Stimulated activated naive B cell treated with anti-CD40 and anti-IgM and Interleukin-4, amounts not matched to agents 10 μg/mL and 1 μg/mL and 100 μg/mL, for 72 hours (primary cell): ENCODE results near the gene KRTAP4-12.
A peak's percentile ranks its signal among the peaks of the same experiment; 100 is the strongest.
"Not testable (repeated sequence)": the region's sequence is repeated elsewhere in the genome, so short reads cannot be mapped to it uniquely, and the experiment has no call there.

ENCODE experiments used
- ATAC-seq, 2 donors: fragments of 150-1000 bp; cut with Tn5 transposase; replicated peaks; 2 replicates each; pipeline ENCODE4 v1.10.0; 2021; ENCODE audit warnings: moderate library complexity in 1 of 2
- DNase-seq: peaks from one replicate; pipeline ENCODE4 v3.0.0; 2021
- H3K27ac Mint-ChIP-seq: one replicate; pipeline ENCODE4 v1.8.0; 2022; ENCODE audit warnings: mild to moderate bottlenecking, mixed read lengths
- H3K27me3 Mint-ChIP-seq, 2 donors: one replicate each; pipeline ENCODE4 v1.8.0; 2022; ENCODE audit warnings: mixed read lengths in 2 of 2
- H3K36me3 Mint-ChIP-seq, 2 donors: one replicate each; pipeline ENCODE4 v1.8.0; 2022; ENCODE audit warnings: mixed read lengths in 2 of 2, mild to moderate bottlenecking in 1 of 2
- H3K4me1 Mint-ChIP-seq, 2 donors: one replicate each; pipeline ENCODE4 v1.8.0; 2022; ENCODE audit warnings: mixed read lengths in 2 of 2, mild to moderate bottlenecking in 1 of 2
- H3K4me3 Mint-ChIP-seq, 2 donors: one replicate each; pipeline ENCODE4 v1.8.0; 2022; ENCODE audit warnings: mild to moderate bottlenecking in 2 of 2, mixed read lengths in 2 of 2, moderate library complexity in 1 of 2
- H3K9me3 Mint-ChIP-seq, 2 donors: one replicate each; pipeline ENCODE4 v1.8.0; 2022; ENCODE audit warnings: mixed read lengths in 2 of 2, mild to moderate bottlenecking in 1 of 2

Gene KRTAP4-12

DNA sequence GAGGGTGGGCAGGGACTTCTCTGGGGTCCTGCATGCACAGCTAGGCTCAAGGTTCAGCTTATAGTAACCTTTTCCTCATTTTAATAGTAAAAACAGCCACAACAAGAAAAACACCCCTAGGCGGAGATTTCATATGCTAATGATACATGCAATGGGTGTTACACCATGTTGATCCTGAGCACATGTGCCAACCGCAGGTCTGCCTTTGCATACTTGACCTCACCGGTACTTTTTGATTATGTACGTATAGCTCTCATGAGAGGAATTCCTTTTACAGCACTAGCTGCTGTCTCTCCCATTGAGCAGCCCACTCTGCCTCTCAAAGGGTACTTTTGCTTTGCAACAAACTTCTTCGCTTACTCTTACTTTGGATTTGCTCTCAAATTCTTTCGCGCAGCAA, 27.9 kb downstream of the KRTAP4-12 start:
- Mint-ChIP-seq H3K4me3 (no peak overlapping the region), H3K27ac (no peak overlapping the region), H3K4me1 (peaks cover 9 to 11% of the 10 kb centered on the region in 2 donors), H3K36me3 (peaks cover 0 to 4% of the 10 kb centered on the region in 2 donors), H3K27me3 (peaks cover 6 to 10% of the 10 kb centered on the region in 2 donors), H3K9me3 (peaks cover 0 to 2% of the 10 kb centered on the region in 2 donors)
- DNase-seq (no peak), ATAC-seq (no peak)

DNA sequence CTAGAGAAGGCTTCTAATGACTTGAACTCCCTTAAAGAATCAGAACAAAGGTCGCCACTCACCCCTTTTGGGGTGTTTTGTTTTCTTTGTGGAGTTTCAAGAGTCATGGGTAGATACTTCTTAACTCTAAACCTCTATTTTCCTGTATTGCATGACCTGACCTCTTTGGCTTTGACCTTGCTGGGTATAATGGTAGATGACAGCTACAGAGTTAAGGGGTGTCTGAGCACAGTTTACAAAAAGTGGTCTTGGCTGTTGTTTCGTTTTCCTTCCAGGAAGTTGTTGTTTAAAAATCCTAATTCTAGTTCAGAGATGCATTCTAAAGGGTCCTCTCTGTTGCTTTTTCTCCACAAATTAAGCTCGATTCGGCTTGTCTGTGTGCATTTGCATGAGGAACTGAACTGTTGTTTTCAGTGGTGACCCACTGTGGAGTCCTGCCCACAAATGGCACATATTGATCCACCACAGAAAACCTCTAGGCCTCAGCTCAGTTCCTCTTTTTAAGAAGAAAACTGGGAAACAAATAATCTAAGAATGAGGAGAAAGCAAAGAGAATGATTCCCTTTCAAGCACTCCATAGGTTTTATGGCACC, 35.1 kb downstream of the KRTAP4-12 start:
- not testable (repeated sequence) for H3K4me3 Mint-ChIP-seq, H3K27ac Mint-ChIP-seq, H3K27me3 Mint-ChIP-seq, H3K36me3 Mint-ChIP-seq, DNase-seq, H3K9me3 Mint-ChIP-seq, H3K4me1 Mint-ChIP-seq
- ATAC-seq, result peak; percentile 68 to 82

DNA sequence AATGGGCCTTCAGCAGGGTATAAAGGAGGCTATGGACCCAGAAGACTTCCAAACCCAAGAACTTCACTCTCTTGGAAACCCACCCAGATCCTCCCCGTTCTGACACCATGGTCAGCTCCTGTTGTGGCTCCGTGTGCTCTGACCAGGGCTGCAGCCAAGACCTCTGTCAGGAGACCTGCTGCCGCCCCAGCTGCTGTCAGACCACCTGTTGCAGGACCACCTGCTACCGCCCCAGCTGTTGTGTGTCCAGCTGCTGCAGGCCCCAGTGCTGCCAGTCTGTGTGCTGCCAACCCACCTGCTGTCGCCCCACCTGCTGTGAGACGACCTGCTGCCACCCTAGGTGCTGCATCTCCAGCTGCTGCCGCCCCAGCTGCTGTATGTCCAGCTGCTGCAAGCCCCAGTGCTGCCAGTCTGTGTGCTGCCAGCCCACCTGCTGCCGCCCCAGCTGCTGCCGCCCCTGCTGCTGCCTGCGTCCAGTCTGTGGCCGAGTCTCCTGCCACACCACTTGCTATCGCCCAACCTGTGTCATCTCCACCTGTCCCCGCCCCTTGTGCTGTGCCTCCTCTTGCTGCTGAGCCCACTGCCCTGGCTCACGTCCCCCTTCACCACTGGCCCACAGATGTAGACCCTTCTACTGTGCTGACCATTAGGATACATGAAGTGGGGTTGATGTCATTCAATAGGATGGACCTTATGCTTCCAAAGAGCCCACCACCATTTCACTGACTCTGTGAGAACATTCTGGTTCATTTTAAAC, 39.7 kb downstream of the KRTAP4-12 start, which contains the start of gene KRTAP4-7:
TSS of gene KRTAP4-7 (plus strand) at position 51 of the 757 bp plus-strand sequence. CDS start at position 108, 57 bp downstream.
- not testable (repeated sequence) for H3K27ac Mint-ChIP-seq, DNase-seq, H3K4me1 Mint-ChIP-seq, H3K9me3 Mint-ChIP-seq, H3K4me3 Mint-ChIP-seq, ATAC-seq, H3K36me3 Mint-ChIP-seq
- H3K27me3 Mint-ChIP-seq, result peaks cover 9 to 16% of the 10 kb centered on the region in 2 donors

DNA sequence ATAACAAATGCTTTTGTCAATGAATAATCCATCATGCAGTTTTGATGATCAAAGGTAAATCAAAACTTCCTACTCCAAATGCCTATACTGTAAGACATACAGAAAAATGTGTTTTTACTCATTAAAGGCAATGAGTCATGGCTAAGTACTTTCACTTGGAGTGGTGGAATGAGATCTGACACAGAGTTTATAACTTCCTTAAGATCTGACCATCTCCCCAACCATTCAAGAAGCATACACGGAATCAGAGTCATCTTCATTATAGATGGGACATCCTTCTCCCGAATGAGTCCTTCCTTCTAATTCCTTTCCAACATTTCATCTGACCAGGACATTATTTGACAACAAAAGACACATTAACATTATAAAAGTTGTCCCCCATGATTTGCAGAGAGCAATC, 40.6 kb downstream of the KRTAP4-12 start:
- not testable (repeated sequence) for DNase-seq, H3K36me3 Mint-ChIP-seq, H3K9me3 Mint-ChIP-seq, H3K4me1 Mint-ChIP-seq, H3K27ac Mint-ChIP-seq, ATAC-seq, H3K4me3 Mint-ChIP-seq
- peaks cover 9 to 16% of the 10 kb centered on the region in 2 donors for H3K27me3 Mint-ChIP-seq

DNA sequence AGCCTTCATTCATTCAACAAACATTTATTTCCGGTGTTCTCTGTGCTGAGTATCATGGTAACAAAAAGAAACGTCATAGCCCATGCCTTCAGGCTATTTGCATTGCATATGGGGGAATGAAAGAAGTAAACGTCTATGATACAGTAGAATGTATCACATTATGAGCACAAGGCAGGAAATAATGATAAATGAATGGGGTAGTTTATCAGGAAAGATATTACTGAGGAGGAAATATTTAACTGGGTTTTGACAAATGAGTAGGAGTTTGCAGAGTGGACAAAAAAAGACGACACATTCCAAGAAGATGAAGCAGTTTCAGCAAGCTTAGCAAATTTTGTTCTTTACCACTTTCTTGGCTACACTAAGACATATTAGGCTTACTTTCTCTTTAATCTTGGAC, 41.4 kb downstream of the KRTAP4-12 start:
- Mint-ChIP-seq H3K4me3 (no peak overlapping the region), H3K27ac (no peak overlapping the region), H3K4me1 (no peaks in the 10 kb centered on the region), H3K9me3 (no peaks in the 10 kb centered on the region), H3K36me3 (no peaks in the 10 kb centered on the region), H3K27me3 (peaks cover 9 to 16% of the 10 kb centered on the region in 2 donors)
- ATAC-seq, result no peak
- no peak for DNase-seq

DNA sequence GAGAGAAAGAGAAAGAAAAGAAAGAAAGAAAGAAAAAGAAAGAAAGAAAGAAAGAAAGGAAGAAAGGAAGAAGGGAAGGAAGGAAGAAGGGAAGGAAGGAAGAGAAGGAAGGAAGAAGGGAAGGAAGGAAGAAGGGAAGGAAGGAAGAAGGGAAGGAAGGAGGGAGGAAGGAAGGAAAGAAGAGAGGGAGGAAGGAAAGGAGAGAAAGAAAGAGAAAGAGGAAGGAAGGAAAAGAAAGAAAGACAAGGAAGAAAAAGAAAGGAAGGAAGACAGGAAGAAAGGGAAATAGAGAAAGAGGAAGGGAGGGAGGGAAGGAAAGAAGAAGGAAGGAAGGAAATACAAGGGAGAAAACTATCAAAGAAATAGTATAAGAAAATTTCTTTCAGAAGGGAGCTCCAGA, 47.2 kb downstream of the KRTAP4-12 start:
- Mint-ChIP-seq H3K27ac (no peak overlapping the region), H3K9me3 (peaks cover 0 to 5% of the 10 kb centered on the region in 2 donors), H3K27me3 (peaks cover 16 to 28% of the 10 kb centered on the region in 2 donors), H3K4me1 (peaks cover 0 to 5% of the 10 kb centered on the region in 2 donors), H3K4me3 (no peak overlapping the region), H3K36me3 (no peaks in the 10 kb centered on the region)
- no peak for DNase-seq
- ATAC-seq, result no peak

DNA sequence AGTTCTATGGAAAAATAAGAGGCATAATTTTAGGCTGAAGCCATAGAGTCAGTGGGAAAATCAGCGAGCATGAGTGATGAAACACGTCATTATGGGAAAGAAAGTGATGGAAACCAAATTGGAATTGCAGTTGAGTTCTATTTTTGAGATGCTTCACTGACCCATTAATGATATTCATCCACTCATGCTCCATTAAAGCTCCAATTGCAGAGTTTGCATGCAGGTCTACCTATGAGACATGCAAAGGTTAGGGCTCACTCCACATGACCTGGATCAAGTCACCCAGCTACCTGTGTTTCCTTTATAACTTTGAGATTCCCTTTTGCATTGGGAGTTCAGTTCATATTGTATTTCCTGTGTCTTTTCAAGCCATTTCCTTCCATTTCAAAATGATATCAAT, 50.3 kb downstream of the KRTAP4-12 start:
- no peak overlapping the region for H3K27ac Mint-ChIP-seq
- ATAC-seq, result no peak

More for the DNA sequence above, 50.3 kb downstream of the KRTAP4-12 start:
- DNase-seq, result no peak
- peaks cover 11 to 19% of the 10 kb centered on the region in 2 donors for H3K27me3 Mint-ChIP-seq
- no peaks in the 10 kb centered on the region for H3K36me3 Mint-ChIP-seq
- H3K9me3 Mint-ChIP-seq, result peaks cover 0 to 5% of the 10 kb centered on the region in 2 donors
- peaks cover 0 to 7% of the 10 kb centered on the region in 2 donors for H3K4me1 Mint-ChIP-seq
- H3K4me3 Mint-ChIP-seq, result no peak overlapping the region
